ENCODE measurements around the gene TMEM273.

The TMEM273 gene

DNA sequence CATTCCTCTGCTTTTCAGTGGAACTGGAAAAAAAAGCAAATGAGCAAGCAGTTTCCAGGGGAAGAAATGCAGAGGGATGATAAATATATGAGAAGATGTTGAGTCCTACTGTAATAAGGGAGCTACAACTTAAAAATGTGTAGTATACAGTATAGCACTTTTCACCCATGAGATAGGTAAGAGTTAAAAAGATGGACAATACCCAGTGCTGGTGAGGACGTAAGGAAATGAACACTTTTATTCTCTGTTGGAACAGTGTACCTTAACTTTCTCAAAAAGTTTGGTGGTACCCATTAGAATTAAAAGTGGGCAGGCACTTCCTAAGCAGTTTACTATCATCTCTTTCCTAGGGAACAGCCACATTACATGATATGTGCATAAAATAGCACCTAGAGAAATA lies 51.7 kb downstream of the TMEM273 start:
- DNase-seq = no peak

DNA sequence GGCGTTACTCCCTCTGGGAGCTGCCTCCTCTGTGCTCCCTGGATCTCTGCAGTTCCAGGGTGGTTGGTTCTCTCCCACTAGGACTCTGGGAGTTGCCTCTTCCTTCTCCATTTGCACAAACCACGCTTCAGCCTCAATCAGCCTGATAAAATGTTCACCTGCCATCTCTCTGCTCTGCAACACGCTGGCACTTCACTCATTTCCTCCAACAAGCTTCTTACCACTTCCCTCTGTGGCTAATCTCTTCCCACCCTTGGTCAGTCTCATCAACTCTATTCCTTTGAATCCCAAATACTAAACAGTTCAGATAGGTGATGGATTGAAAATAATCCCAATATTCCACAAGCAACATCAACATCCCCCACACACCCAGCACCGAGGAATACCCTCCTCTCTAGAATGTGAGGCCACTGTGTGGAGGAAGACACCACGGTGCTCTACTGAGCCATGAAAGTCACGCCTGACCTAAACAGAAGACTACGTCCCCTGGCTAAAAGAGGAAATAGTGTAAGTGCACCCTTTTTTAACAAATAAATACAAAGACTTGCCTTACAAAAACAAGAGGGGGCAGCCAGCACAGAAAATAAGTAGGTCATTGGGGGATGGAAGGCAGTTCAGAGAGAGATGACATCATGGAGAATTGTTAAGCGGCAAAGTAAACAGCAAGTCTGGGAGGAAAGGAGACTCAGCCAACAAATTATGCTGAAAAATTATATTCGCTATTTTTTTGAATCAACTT lies 52.4 kb downstream of the TMEM273 start:
- no peak for DNase-seq

DNA sequence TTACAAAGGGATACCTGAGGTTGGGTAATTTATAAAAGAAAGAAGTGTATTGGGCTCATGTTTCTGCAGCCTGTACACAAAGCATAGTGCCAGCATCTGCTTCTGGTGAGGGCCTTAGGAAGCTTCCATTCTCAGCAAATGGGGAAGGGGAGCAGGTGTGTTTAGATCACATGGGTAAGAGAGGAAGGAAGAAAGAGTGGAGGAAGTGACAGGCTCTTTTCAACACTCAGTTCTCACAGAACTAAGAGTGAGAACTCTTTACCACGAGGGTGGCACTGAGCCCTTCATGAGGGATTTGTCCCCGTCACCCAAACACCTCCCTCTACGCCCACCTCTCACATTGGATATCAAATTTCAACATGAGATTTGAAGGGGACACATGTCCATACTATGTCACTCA lies 53.9 kb downstream of the TMEM273 start:
- no peak for DNase-seq

- DNase-seq = no peak
Observed at GRCh38 chr10:49133706-49134248, 54.4 kb downstream of the TMEM273 start, which contains the start of gene FAM170B. FAM170B (minus strand) TSS chr10:49134021; CDS start chr10:49133918, 103 bp downstream.

- DNase-seq = no peak
Observed at GRCh38 chr10:49132362-49132737, 55.8 kb downstream of the TMEM273 start.

DNA sequence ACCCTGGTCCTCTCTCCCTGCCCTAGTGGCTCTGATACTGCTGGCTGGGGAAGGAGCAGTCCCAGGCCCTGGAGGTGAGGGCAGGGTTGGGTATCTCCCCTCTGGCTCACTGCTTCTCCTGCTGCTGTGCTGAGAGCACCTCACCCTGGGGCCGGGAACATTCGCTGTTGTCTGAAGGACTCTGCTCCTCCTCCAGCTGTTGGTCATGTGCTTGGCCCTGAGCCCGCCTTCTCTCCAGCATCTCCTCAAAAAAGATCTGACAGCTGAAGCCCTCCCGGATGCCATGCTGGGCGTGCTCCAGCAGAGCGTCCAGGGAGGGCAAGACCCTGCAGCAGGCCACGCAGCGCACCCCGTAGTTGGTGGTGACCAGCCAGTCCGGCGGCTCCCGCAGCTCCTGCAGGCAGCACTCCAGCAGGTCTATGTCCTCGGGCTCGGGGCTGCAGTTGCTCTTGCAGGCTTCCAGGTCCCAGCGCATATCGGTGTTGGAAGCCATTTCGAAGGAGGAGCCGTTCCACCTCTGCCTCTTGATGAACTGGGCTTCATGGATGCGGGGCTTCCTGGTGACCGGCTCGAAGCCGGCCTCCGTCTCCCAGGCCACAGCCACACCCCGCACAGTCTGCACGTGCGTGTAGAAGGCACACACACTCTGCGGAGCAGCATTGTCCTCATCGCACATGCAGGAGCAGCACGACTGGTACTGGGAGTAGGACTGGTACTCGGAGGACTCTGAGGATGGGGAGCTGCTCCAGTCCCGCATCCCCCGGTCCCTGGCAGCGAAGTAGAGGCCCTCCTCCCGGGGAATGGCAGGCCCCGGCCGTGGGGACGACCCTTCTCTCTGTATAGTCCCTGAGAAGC lies 56.5 kb downstream of the TMEM273 start:
- DNase-seq = no peak

DNA sequence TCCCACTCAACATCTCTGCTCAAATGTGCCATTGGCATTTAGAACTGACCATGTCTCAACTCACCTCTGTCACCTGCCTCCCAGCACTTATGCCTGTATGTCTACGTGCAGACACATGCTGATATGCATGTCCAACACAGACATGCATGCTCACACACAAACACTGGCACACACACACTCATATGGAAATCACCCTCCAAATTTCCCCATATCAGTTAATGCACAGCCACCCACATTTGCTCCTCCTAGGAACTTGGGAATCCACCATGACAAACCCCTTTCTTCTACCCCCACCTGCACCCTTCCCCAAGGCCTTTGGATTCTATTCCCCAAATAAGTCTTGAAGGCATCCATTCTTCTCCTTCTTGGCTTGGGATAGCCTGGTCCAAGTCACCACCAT lies 58.8 kb downstream of the TMEM273 start:
- DNase-seq = no peak

DNA sequence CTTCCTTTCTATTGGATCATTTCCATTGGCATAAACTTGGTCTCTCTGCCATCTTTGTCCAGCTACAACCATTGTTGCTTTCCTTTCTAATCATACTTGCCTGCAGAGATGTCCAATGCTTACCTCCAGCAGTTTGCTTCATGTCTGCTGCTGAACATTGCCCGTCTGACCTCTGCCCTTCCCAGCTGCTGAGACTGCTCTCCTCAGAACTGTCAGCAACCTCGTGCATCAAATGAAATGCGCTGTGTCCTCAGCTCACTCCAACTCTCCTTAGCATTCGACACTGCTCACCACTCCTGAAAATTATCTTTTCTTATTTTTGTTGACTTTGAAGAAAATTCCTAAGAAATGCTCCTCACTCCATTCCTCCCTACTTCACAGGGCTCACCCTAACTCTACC lies 59.3 kb downstream of the TMEM273 start:
- DNase-seq = no peak

DNA sequence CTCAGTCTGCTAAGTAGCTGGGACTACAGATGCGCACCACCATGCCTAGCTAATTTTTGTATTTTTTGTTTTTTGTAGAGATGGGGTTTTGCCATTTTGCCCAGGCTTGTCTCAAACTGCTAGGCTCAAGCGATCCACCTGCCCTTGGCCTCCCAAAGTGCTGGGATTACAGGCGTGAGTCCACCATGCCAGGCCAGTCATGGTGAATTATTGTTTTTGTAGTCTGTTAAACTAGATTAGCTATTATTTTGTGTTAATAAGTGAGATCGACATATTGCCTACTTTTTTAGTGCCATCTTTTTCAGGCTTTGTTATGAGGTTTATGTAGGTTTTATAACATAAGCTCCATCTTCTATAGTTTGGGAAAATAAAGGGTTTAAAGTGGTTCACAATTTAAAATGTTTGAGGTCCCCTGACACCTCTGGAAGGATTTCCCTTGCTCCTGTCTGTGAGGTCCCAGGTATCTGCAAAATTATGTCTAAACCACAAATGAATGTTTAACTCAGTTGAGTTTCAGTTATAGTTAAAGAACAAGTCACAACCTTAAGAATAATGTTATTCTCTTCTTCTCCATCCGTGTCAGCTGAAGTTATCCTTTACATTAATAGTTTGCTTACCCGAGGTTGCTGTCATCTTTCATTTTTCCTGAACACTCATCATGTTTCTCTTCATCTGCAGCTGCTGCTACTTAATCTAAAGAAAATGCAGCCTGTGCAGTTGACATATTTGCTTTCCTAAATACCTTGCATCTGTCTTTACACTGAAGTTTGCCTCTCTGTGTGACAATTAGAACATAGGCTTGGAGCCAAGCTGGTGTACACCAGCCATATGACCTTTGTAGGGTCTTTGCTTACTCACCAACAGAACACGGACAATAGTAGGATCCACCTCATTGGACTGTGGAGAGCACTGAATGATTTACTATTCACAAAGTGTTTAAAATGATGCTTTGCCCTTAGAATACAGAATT lies 63.9 kb downstream of the TMEM273 start:
- DNase-seq = no peak

DNA sequence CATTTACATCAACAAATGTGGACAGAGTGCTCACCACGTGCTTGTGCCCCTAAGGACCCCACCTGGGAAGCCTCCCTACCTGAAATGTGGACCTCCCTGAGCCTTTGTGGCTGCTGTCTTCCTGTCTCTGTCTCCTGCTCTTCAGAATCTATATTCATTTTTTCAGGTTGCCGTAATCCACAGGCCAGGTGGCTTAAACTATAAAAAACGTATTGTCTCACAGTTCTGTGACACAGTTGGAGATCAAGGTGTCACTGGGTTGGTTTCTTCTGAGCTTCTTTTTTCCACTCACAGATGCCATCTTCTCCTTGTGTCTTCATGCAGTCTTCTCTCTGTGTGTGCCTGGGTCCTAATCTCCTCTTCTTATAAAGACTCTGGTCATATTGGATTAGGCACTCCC lies 67.3 kb downstream of the TMEM273 start:
- no peak for DNase-seq

- DNase-seq = no peak
Observed at GRCh38 chr10:49119746-49120145, 68.4 kb downstream of the TMEM273 start.

GRCh38 chr10:49118430-49119074 lies 69.6 kb downstream of the TMEM273 start:
- DNase-seq = no peak

GRCh38 chr10:49117376-49118070 lies 70.7 kb downstream of the TMEM273 start:
- DNase-seq = no peak

- no peak for DNase-seq
Observed at GRCh38 chr10:49116509-49117375, 71.4 kb downstream of the TMEM273 start.

GRCh38 chr10:49115796-49116508 lies 72.2 kb downstream of the TMEM273 start:
- no peak for DNase-seq

- no peak for DNase-seq
Observed at GRCh38 chr10:49115015-49115795, 73.0 kb downstream of the TMEM273 start, which contains the start of gene VSTM4. VSTM4 (minus strand) TSS chr10:49115522; CDS start chr10:49115485, 37 bp downstream.

GRCh38 chr10:49114718-49115014 lies 73.5 kb downstream of the TMEM273 start:
- DNase-seq = no peak

DNA sequence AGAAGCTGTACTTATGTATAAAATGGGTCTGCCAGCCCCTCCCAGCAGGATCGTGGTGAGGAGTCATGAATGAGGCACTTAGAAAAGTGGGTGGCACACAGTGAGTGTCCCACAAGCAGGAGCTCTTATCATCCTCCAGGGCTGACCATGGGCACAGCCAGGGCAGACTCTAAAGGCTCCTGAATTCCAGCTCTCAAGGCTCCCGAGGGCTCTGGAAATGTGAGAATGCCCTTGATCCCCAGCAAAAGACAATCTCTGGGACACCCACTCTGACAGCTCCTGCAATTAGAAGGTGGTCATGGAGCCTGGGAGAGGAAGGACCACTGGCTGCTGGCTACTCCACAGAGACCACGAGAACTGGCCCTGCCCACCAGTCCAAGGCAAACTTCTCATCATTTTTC lies 74.5 kb downstream of the TMEM273 start:
- DNase-seq = no peak

- no peak for DNase-seq
Observed at GRCh38 chr10:49112851-49113250, 75.3 kb downstream of the TMEM273 start.
